Loucy (cell line): ENCODE measurements around the gene STS.

ENCODE experiments used
- CTCF ChIP-seq: fragments of 200-600 bp; sonication (generic); conservative IDR thresholded peaks from 2 replicates; pipeline ENCODE4 v1.5.1; 2014; ENCODE audit warnings: mild to moderate bottlenecking, antibody characterized with exemption, low read length
- EZH2phosphoT487 ChIP-seq: fragments of 200-600 bp; IDR thresholded peaks from 2 replicates; pipeline ENCODE4 v1.6.1; 2018; ENCODE audit warnings: antibody characterized with exemption, mild to moderate bottlenecking, moderate library complexity, borderline replicate concordance

- no peak for TF ChIP-seq CTCF
- TF ChIP-seq EZH2phosphoT487: no peak
These were observed 38.4 kb upstream of the STS start for GRCh38 chrX:7109049-7109531.
